GM12873 (cell line): ENCODE results near the gene PARD3B.

Source experiments
- TF ChIP-seq, protein P1 (sequence below): IDR thresholded peaks from 2 replicates; pipeline ENCODE4 v1.5.1; 2012; ENCODE audit warnings: low read depth, mild to moderate bottlenecking, moderate library complexity, low read length, control low read depth; ENCODE audit not compliant: insufficient read depth; ENCODE audit errors: missing control alignments

PARD3B gene

GRCh38 chr2:204505946-204506345, 39.3 kb upstream of the PARD3B start:
- TF ChIP-seq, protein P1, sequence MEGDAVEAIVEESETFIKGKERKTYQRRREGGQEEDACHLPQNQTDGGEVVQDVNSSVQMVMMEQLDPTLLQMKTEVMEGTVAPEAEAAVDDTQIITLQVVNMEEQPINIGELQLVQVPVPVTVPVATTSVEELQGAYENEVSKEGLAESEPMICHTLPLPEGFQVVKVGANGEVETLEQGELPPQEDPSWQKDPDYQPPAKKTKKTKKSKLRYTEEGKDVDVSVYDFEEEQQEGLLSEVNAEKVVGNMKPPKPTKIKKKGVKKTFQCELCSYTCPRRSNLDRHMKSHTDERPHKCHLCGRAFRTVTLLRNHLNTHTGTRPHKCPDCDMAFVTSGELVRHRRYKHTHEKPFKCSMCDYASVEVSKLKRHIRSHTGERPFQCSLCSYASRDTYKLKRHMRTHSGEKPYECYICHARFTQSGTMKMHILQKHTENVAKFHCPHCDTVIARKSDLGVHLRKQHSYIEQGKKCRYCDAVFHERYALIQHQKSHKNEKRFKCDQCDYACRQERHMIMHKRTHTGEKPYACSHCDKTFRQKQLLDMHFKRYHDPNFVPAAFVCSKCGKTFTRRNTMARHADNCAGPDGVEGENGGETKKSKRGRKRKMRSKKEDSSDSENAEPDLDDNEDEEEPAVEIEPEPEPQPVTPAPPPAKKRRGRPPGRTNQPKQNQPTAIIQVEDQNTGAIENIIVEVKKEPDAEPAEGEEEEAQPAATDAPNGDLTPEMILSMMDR: no peak

- TF ChIP-seq, protein P1: no peak
Observed at GRCh38 chr2:204507636-204508035, 37.6 kb upstream of the PARD3B start.

- TF ChIP-seq, protein P1: no peak
Observed at GRCh38 chr2:204510709-204511420, 34.4 kb upstream of the PARD3B start.

- TF ChIP-seq, protein P1: no peak
Observed at GRCh38 chr2:204514439-204514838, 30.8 kb upstream of the PARD3B start.

DNA sequence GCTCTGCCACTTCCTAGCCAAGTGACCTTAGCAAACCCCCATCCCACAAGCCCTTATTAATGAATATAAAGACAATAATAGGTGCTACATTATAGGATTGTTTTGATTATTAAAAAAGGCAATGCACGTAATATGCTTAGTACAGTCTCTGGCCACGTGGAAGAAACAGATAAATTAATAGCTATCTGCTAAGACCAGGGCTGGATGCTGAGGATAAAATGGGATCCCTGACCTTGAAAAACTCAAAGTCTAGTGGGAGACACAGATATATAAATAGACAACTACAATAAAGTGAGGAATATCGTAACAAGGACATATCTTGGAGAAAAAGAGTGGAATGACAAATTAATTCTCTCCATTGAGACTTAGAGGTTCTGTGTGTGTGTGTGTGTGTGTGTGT, 29.9 kb upstream of the PARD3B start:
- TF ChIP-seq, protein P1: no peak

DNA sequence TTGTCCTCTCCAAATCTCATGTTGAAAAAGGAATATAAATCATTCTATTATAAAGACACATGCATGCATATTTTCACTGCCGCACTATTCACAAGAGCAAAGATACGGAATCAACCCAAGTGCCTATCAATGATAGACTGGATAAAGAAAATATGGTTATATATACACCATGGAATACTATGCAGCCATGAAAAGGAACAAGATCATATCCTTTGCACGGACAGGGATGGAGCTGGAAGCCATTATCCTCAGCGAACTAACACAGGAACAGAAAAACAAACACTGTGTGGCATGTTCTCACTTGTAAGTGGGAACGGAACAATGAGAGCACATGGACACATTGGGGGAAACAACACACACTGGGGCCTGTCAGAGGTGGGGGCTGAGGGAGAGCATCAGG, 28.1 kb upstream of the PARD3B start:
- TF ChIP-seq, protein P1: no peak

GRCh38 chr2:204529795-204530463, 15.3 kb upstream of the PARD3B start:
- TF ChIP-seq, protein P1: no peak
